EL (cell line): ENCODE results near the gene CNTN4.

Experiments
- DNase-seq: peaks from one replicate; pipeline ENCODE4 v3.0.0-alpha.2; 2016

The CNTN4 gene

GRCh38 chr3:3081381-3082233, 982.9 kb downstream of the CNTN4 start:
- no peak for DNase-seq

- no peak for DNase-seq
Measured at GRCh38 chr3:3082234-3082924, 983.7 kb downstream of the CNTN4 start.

GRCh38 chr3:3084890-3085289, 986.2 kb downstream of the CNTN4 start:
- DNase-seq = no peak

- DNase-seq = no peak
Measured at GRCh38 chr3:3085782-3086181, 987.1 kb downstream of the CNTN4 start.

- DNase-seq = no peak
Measured at GRCh38 chr3:3086239-3086638, 987.6 kb downstream of the CNTN4 start.

- no peak for DNase-seq
Measured at GRCh38 chr3:3087279-3087678, 988.6 kb downstream of the CNTN4 start.

- DNase-seq = no peak
Measured at GRCh38 chr3:3087716-3088465, 989.2 kb downstream of the CNTN4 start.

- DNase-seq = no peak
Measured at GRCh38 chr3:3089017-3089416, 990.4 kb downstream of the CNTN4 start.

- no peak for DNase-seq
Measured at GRCh38 chr3:3097958-3098357, 999.3 kb downstream of the CNTN4 start.

GRCh38 chr3:3101660-3102458, 1003.2 kb downstream of the CNTN4 start:
- no peak for DNase-seq

GRCh38 chr3:3102751-3103150, 1004.1 kb downstream of the CNTN4 start:
- no peak for DNase-seq

GRCh38 chr3:3105246-3105645, 1006.6 kb downstream of the CNTN4 start:
- no peak for DNase-seq

- no peak for DNase-seq
Measured at GRCh38 chr3:3105815-3106214, 1007.1 kb downstream of the CNTN4 start.

GRCh38 chr3:3107181-3107580, 1008.5 kb downstream of the CNTN4 start:
- DNase-seq = no peak
